Common myeloid progenitor, CD34-positive (primary cell): ENCODE results near the gene FGF3.

Experiments used
- CTCF ChIA-PET: fragments of 350-600 bp; sonication (Branson Sonifier 250); formaldehyde crosslinking; loops from one replicate; lab custom pipeline; 2021; ENCODE audit warnings: antibody characterized with exemption; lab: Charles Lee
- POLR2A ChIA-PET: fragments of 350-600 bp; sonication (Branson Sonifier 250); formaldehyde crosslinking; loops from one replicate; lab custom pipeline; 2021; ENCODE audit warnings: antibody characterized with exemption; lab: Charles Lee
- DNase-seq, 3 donors: peaks; one replicate each; pipeline versions ENCODE4 v3.0.0 to v3.0.0-alpha.2; 2013
- H3K27ac ChIP-seq, 2 experiments: 1 replicate in 1 of 2; 2 replicates in 1 of 2; pipeline ENCODE4 v1.7.0; 2013; ENCODE audit warnings: inconsistent platforms in 2 of 2, low read length in 2 of 2, mild to moderate bottlenecking in 2 of 2, low read depth in 1 of 2, moderate library complexity in 1 of 2; ENCODE audit not compliant: severe bottlenecking in 2 of 2, insufficient read depth in 1 of 2, poor library complexity in 1 of 2
- H3K27me3 ChIP-seq, 5 experiments: replicated peaks in 2 of 5; 1 replicate in 3 of 5; 2 replicates in 2 of 5; pipeline versions ENCODE4 v1.6.1 to v1.7.0; 2013; ENCODE audit warnings: low read length in 4 of 5, mild to moderate bottlenecking in 2 of 5, moderate library complexity in 2 of 5, inconsistent platforms in 1 of 5; ENCODE audit not compliant: insufficient read depth in 5 of 5, control insufficient read depth in 4 of 5
- H3K36me3 ChIP-seq, 4 experiments: 1 replicate in 2 of 4; 2 replicates in 2 of 4; pipeline versions ENCODE4 v1.6.1 to v1.7.0; 2013; ENCODE audit warnings: low read length in 3 of 4, control low read depth in 1 of 4, mild to moderate bottlenecking in 1 of 4; ENCODE audit not compliant: control insufficient read depth in 4 of 4, insufficient read depth in 4 of 4
- H3K4me1 ChIP-seq, 4 experiments: 1 replicate in 3 of 4; 2 replicates in 1 of 4; pipeline versions ENCODE4 v1.6.1 to v1.7.1; 2013; ENCODE audit warnings: low read length in 3 of 4, mild to moderate bottlenecking in 3 of 4, control low read depth in 1 of 4, inconsistent platforms in 1 of 4, moderate library complexity in 1 of 4; ENCODE audit not compliant: control insufficient read depth in 4 of 4, insufficient read depth in 4 of 4; ENCODE audit errors: control extremely low read depth in 1 of 4
- H3K4me3 ChIP-seq, 7 experiments: 1 replicate in 4 of 7; 2 replicates in 3 of 7; pipeline versions ENCODE4 v1.5.1 to v1.7.0; 2013; ENCODE audit warnings: mild to moderate bottlenecking in 7 of 7, low read length in 6 of 7, moderate library complexity in 6 of 7, inconsistent platforms in 2 of 7, low read depth in 2 of 7, control low read depth in 1 of 7; ENCODE audit not compliant: insufficient read depth in 4 of 7, control insufficient read depth in 1 of 7; ENCODE audit errors: extremely low read depth in 1 of 7
- H3K9me3 ChIP-seq, 5 experiments: 1 replicate in 4 of 5; 2 replicates in 1 of 5; pipeline versions ENCODE4 v1.6.1 to v1.7.1; 2013; ENCODE audit warnings: low read length in 4 of 5, mild to moderate bottlenecking in 2 of 5, inconsistent platforms in 1 of 5, low read depth in 1 of 5, moderate library complexity in 1 of 5; ENCODE audit not compliant: control insufficient read depth in 4 of 5, insufficient read depth in 2 of 5; ENCODE audit errors: control extremely low read depth in 1 of 5
- WGBS: methylation state at CpG from one replicate; pipeline ENCODE4 v1.1.5; 2013; ENCODE audit not compliant: insufficient coverage; 5-methylcytosine and 5-hydroxymethylcytosine counted together

FGF3 gene

GRCh38 chr11:69797737-69798528 is 21.3 kb downstream of the FGF3 start:
- H3K36me3 ChIP-seq, result no peaks in the 10 kb centered on the region
- peaks cover 0 to 6% (median 3%) of the 10 kb centered on the region in 5 experiments for H3K27me3 ChIP-seq
- H3K4me3 ChIP-seq, result no peak overlapping the region
- H3K4me1 ChIP-seq, result no peaks in the 10 kb centered on the region
- POLR2A ChIA-PET, result no interaction called here
- peaks cover 0 to 9% (median 4%) of the 10 kb centered on the region in 5 experiments for H3K9me3 ChIP-seq
- no peak overlapping the region for H3K27ac ChIP-seq
- WGBS, result 92% methylated on average over 12 of the region's 14 CpGs
- DNase-seq, result no peak
- CTCF ChIA-PET, result interaction anchor here (0.6 to 1.5 kb wide), 4 partner anchors 11 to 113 kb away, joined by 3 to 4 read pairs (median 3); no protein-coding TSS in a partner anchor

- no peaks in the 10 kb centered on the region for H3K4me1 ChIP-seq
- ChIA-PET POLR2A (no interaction called here), CTCF (no interaction called here)
- no peak overlapping the region for H3K27ac ChIP-seq
- no peak for DNase-seq
- 93% methylated on average over 13 of the region's 14 CpGs for WGBS
- H3K36me3 ChIP-seq, result no peaks in the 10 kb centered on the region
- H3K9me3 ChIP-seq, result peaks cover 0 to 9% (median 4%) of the 10 kb centered on the region in 5 experiments
- no peak overlapping the region for H3K4me3 ChIP-seq
- H3K27me3 ChIP-seq, result peaks cover 0 to 3% (median 3%) of the 10 kb centered on the region in 5 experiments
Observed at GRCh38 chr11:69797156-69797555, 22.1 kb downstream of the FGF3 start.

- Histone ChIP-seq H3K4me3 (no peak overlapping the region), H3K27me3 (peaks cover 0 to 6% (median 2%) of the 10 kb centered on the region in 5 experiments), H3K4me1 (no peaks in the 10 kb centered on the region), H3K36me3 (no peaks in the 10 kb centered on the region), H3K9me3 (peaks cover 0 to 9% (median 4%) of the 10 kb centered on the region in 5 experiments), H3K27ac (no peak overlapping the region)
- POLR2A ChIA-PET, result no interaction called here
- DNase-seq, result no peak
- 84% methylated on average over 9 of the region's 9 CpGs for WGBS
- CTCF ChIA-PET, result no interaction called here
Observed at GRCh38 chr11:69796063-69796462, 23.2 kb downstream of the FGF3 start.

DNA sequence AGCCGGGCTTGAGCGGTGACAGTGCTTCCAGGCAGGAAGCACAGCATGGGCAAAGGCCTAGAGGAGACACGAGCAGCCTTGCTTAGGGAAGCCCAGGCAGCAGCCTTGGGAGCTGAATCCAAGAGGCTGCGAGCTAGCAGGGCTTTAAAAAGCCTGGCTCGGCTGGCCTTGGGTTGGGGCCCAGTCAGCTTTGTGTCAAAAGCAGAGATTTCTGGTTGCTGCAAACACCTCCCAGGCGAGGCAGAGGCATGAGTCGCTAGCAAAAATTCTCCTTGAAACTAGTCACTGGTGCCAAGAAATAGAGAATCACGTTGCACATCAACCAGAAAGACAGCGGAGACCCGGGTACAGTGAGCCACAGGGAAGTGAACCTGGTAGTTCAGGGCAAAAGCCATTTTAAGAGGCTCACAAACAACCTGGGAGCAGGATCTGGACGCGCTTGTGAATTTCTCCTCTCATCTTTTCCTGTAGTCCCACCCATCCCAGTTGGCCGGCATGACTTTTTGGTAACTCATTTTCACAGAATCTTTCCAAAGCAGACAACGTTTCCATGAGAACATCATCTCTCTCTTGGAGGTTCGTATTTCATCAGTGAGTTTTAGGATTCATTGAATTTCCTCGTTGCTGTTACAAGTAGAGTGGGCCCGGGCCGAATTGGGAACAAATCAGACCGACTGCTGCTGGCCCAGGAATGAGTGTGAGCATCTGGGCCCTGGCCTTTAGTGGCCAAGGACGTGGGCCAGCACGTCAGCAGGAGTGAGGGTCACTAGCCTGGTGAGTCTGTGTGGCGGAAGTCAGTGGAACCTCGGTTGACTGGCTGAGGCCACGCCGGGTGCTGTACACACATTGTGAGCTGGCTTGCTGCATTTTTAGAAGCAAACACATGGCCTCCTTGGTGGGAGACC is 27.7 kb downstream of the FGF3 start:
- no peak for DNase-seq
- Histone ChIP-seq H3K36me3 (no peaks in the 10 kb centered on the region), H3K9me3 (no peaks in the 10 kb centered on the region), H3K4me1 (no peaks in the 10 kb centered on the region), H3K27me3 (peaks cover 0 to 27% (median 5%) of the 10 kb centered on the region in 5 experiments), H3K27ac (no peak overlapping the region), H3K4me3 (no peak overlapping the region)
- WGBS, result 93% methylated on average over 25 of the region's 25 CpGs
- CTCF ChIA-PET, result no interaction called here
- POLR2A ChIA-PET, result no interaction called here

DNA sequence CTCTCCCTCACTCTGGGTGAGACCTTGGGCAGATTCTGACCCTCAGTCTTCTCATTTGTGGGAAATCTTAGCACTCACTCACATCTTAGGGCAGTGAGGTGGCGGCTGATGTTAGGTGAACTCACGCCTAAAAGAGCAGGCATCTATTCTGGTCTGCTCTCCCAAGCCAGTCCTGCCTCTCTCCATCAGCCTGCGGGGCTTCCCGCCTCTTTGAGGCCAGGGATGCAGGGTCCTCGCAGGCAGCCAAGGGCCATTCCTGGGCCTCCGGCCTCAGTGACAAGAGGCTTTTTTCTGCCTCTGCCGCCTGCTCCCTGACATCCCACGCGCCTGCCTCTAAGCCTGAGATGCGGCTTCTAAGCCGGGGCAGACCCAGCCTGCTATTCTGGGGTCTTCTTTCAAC is 30.3 kb downstream of the FGF3 start:
- Histone ChIP-seq H3K27me3 (peaks cover 0 to 35% (median 3%) of the 10 kb centered on the region in 5 experiments), H3K36me3 (no peaks in the 10 kb centered on the region), H3K9me3 (no peaks in the 10 kb centered on the region), H3K4me3 (no peak overlapping the region), H3K27ac (no peak overlapping the region), H3K4me1 (no peaks in the 10 kb centered on the region)
- WGBS, result 92% methylated on average over 11 of the region's 11 CpGs
- POLR2A ChIA-PET, result no interaction called here
- no peak for DNase-seq
- CTCF ChIA-PET, result no interaction called here

DNA sequence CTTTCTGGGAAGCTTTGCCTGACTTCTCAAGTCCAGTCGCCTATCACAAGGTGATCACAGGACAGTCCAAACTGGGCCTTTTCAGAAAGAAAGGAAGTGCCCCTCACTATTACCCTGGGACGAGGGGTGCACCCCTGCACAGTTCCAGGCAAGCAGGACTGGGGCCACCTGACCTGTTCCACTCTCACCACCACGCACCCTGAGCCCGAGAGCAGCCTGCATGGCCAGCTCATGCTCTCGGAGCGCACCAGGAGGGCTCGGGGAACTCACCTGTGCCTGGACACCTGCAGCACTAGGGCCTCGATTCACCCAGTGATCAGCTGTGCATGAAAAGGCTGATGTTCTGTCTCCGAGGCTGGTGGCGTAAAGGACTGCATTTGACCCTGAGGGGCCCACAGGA is 31.3 kb downstream of the FGF3 start:
- H3K27ac ChIP-seq, result no peak overlapping the region
- 94% methylated on average over 10 of the region's 10 CpGs for WGBS
- no peaks in the 10 kb centered on the region for H3K9me3 ChIP-seq
- peaks cover 0 to 35% (median 3%) of the 10 kb centered on the region in 5 experiments for H3K27me3 ChIP-seq
- no peak overlapping the region for H3K4me3 ChIP-seq
- ChIA-PET POLR2A (no interaction called here), CTCF (no interaction called here)
- no peak for DNase-seq
- H3K4me1 ChIP-seq, result no peaks in the 10 kb centered on the region
- no peaks in the 10 kb centered on the region for H3K36me3 ChIP-seq

GRCh38 chr11:69787457-69787856 is 31.8 kb downstream of the FGF3 start:
- Histone ChIP-seq H3K4me3 (no peak overlapping the region), H3K27me3 (peaks cover 0 to 36% (median 4%) of the 10 kb centered on the region in 5 experiments), H3K27ac (no peak overlapping the region), H3K4me1 (no peaks in the 10 kb centered on the region), H3K9me3 (no peaks in the 10 kb centered on the region), H3K36me3 (no peaks in the 10 kb centered on the region)
- no peak for DNase-seq
- WGBS, result 67% methylated on average over 1 of the region's 4 CpGs
- ChIA-PET CTCF (no interaction called here), POLR2A (no interaction called here)
